DOHH2 (cell line): ENCODE measurements around the gene MCFD2.

Source experiments
- H3F3A ChIP-seq: fragments of 200-600 bp; sonication (generic), shearing (Covaris generic); 2 replicates; pipeline ENCODE4 v1.6.0; 2016; ENCODE audit warnings: antibody characterized with exemption, mild to moderate bottlenecking; ENCODE audit not compliant: control insufficient read depth, insufficient read depth
- H3K27ac ChIP-seq: fragments of 200-600 bp; sonication (generic); 2 replicates; pipeline ENCODE4 v1.5.1; 2014; ENCODE audit warnings: low read depth, mild to moderate bottlenecking, low read length, moderate library complexity
- H3K27me3 ChIP-seq: fragments of 200-600 bp; sonication (generic); 2 replicates; pipeline ENCODE4 v1.6.1; 2014; ENCODE audit warnings: mild to moderate bottlenecking, low read length, mixed read lengths; ENCODE audit not compliant: control insufficient read depth
- H3K36me3 ChIP-seq: fragments of 200-600 bp; sonication (generic); 2 replicates; pipeline ENCODE4 v1.6.1; 2014; ENCODE audit warnings: mild to moderate bottlenecking, low read length, moderate library complexity, mixed read lengths; ENCODE audit not compliant: control insufficient read depth
- H3K4me1 ChIP-seq: fragments of 200-600 bp; sonication (generic); 2 replicates; pipeline ENCODE4 v1.6.1; 2014; ENCODE audit warnings: mild to moderate bottlenecking, low read length, mixed read lengths; ENCODE audit not compliant: control insufficient read depth
- H3K4me2 ChIP-seq: fragments of 200-600 bp; sonication (generic); 2 replicates; pipeline ENCODE4 v1.6.0; 2014; ENCODE audit warnings: mild to moderate bottlenecking, low read length, moderate library complexity
- H3K4me3 ChIP-seq: fragments of 200-600 bp; sonication (generic); 2 replicates; pipeline ENCODE4 v1.5.1; 2014; ENCODE audit warnings: mild to moderate bottlenecking, low read length, mixed read lengths
- H3K79me2 ChIP-seq: fragments of 200-600 bp; sonication (generic); 2 replicates; pipeline ENCODE4 v1.6.1; 2014; ENCODE audit warnings: mild to moderate bottlenecking, low read length, mixed read lengths; ENCODE audit not compliant: control insufficient read depth
- H3K9me2 ChIP-seq: fragments of 200-600 bp; sonication (generic); replicated peaks from 2 replicates; pipeline ENCODE4 v1.6.1; 2014; ENCODE audit warnings: mild to moderate bottlenecking, low read length, mixed read lengths; ENCODE audit not compliant: control insufficient read depth
- H3K9me3 ChIP-seq: fragments of 200-600 bp; sonication (generic); 2 replicates; pipeline ENCODE4 v1.6.1; 2014; ENCODE audit warnings: antibody characterized with exemption, low read length, mixed read lengths; ENCODE audit not compliant: control insufficient read depth, insufficient read depth
- H4K20me1 ChIP-seq: fragments of 200-600 bp; sonication (generic); 2 replicates; pipeline ENCODE4 v1.6.0; 2014; ENCODE audit warnings: low read depth, mild to moderate bottlenecking, antibody characterized with exemption, low read length, moderate library complexity; ENCODE audit not compliant: control insufficient read depth, insufficient read depth
- EZH2phosphoT487 ChIP-seq: fragments of 200-600 bp; sonication (generic); IDR thresholded peaks from 2 replicates; pipeline ENCODE4 v1.6.1; 2017; ENCODE audit warnings: borderline replicate concordance, mild to moderate bottlenecking, antibody characterized with exemption, low read length, moderate library complexity, mixed read lengths
- TF ChIP-seq, protein P1 (sequence below): fragments of 200-600 bp; sonication (generic); IDR thresholded peaks from one replicate; pipeline ENCODE4 v1.5.1; 2014; ENCODE audit warnings: antibody characterized with exemption, mild to moderate bottlenecking, low read depth, low read length; ENCODE audit not compliant: poor library complexity, severe bottlenecking

The MCFD2 gene

GRCh38 chr2:46863882-46864281 is 51.7 kb downstream of the MCFD2 start:
- no peak for TF ChIP-seq EZH2phosphoT487
- TF ChIP-seq, protein P1, sequence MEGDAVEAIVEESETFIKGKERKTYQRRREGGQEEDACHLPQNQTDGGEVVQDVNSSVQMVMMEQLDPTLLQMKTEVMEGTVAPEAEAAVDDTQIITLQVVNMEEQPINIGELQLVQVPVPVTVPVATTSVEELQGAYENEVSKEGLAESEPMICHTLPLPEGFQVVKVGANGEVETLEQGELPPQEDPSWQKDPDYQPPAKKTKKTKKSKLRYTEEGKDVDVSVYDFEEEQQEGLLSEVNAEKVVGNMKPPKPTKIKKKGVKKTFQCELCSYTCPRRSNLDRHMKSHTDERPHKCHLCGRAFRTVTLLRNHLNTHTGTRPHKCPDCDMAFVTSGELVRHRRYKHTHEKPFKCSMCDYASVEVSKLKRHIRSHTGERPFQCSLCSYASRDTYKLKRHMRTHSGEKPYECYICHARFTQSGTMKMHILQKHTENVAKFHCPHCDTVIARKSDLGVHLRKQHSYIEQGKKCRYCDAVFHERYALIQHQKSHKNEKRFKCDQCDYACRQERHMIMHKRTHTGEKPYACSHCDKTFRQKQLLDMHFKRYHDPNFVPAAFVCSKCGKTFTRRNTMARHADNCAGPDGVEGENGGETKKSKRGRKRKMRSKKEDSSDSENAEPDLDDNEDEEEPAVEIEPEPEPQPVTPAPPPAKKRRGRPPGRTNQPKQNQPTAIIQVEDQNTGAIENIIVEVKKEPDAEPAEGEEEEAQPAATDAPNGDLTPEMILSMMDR: no peak
- Histone ChIP-seq H4K20me1 (no peaks in the 10 kb centered on the region), H3K4me2 (no peak overlapping the region), H3K9me2 (no peaks in the 10 kb centered on the region), H3K9me3 (peaks cover 7% of the 10 kb centered on the region; the same call in 1 of the 2 replicates), H3F3A (no peaks in the 10 kb centered on the region), H3K4me1 (no peaks in the 10 kb centered on the region), H3K27me3 (peaks cover 4% of the 10 kb centered on the region; the same call in 1 of the 2 replicates), H3K79me2 (no peaks in the 10 kb centered on the region), H3K36me3 (no peaks in the 10 kb centered on the region), H3K4me3 (no peak overlapping the region), H3K27ac (no peak overlapping the region)

GRCh38 chr2:46862514-46862913 is 53.1 kb downstream of the MCFD2 start:
- no peaks in the 10 kb centered on the region for H3K4me1 ChIP-seq
- H3K9me3 ChIP-seq: peaks cover 7% of the 10 kb centered on the region; the same call in 1 of the 2 replicates
- no peaks in the 10 kb centered on the region for H3F3A ChIP-seq
- no peak overlapping the region for H3K4me3 ChIP-seq
- no peaks in the 10 kb centered on the region for H3K36me3 ChIP-seq
- H3K27ac ChIP-seq: no peak overlapping the region
- no peaks in the 10 kb centered on the region for H3K79me2 ChIP-seq
- H4K20me1 ChIP-seq: no peaks in the 10 kb centered on the region
- TF ChIP-seq, protein P1: no peak
- no peak for TF ChIP-seq EZH2phosphoT487
- no peaks in the 10 kb centered on the region for H3K9me2 ChIP-seq
- peaks cover 4% of the 10 kb centered on the region; the same call in 1 of the 2 replicates for H3K27me3 ChIP-seq
- no peak overlapping the region for H3K4me2 ChIP-seq

- Histone ChIP-seq H3K36me3 (no peaks in the 10 kb centered on the region), H3K9me3 (peaks cover 7% of the 10 kb centered on the region; the same call in 1 of the 2 replicates), H3K4me3 (no peak overlapping the region), H3K27ac (no peak overlapping the region), H3K9me2 (no peaks in the 10 kb centered on the region), H3K79me2 (no peaks in the 10 kb centered on the region), H3K27me3 (peaks cover 4% of the 10 kb centered on the region; the same call in 1 of the 2 replicates), H3F3A (no peaks in the 10 kb centered on the region), H3K4me2 (no peak overlapping the region), H3K4me1 (no peaks in the 10 kb centered on the region), H4K20me1 (no peaks in the 10 kb centered on the region)
- TF ChIP-seq, protein P1: no peak
- no peak for TF ChIP-seq EZH2phosphoT487
Observed at GRCh38 chr2:46861916-46862315, 53.7 kb downstream of the MCFD2 start.
